Smooth muscle cell of trachea (primary cell): ENCODE data around the gene CCT7. TPM values are rescaled to one million over a fixed set of nuclear protein-coding genes. Genes with fewer than 3 reads are reported as not detected.

Source experiments
- total RNA-seq: library from RNA; depleted of rRNA; stranded (reverse); fragments of >200 nt; gene quantifications from 2 replicates; pipeline ENCODE4 v1.2.1, GENCODE V29; 2014

CCT7 gene
- 328 and 411 TPM in 2 replicates for total RNA-seq

GRCh38 chr2:73233932-73234832, at the start of gene CCT7:
CCT7 (plus strand) TSS chr2:73234308; CDS start chr2:73234379, 71 bp downstream.

GRCh38 chr2:73202156-73203054, 31.7 kb upstream of the CCT7 start, which contains the start of gene NOTO:
NOTO (plus strand) TSS chr2:73202574; CDS start chr2:73202667, 93 bp downstream.

GRCh38 chr2:73214120-73215035, 19.7 kb upstream of the CCT7 start, which contains the start of gene SMYD5:
SMYD5 (plus strand) TSS chr2:73214245; CDS start chr2:73214267, 22 bp downstream.

GRCh38 chr2:73233154-73233931, 765 bp upstream of the CCT7 start, which contains the start of gene PRADC1:
PRADC1 (minus strand) TSS chr2:73233239; CDS start chr2:73233160, 79 bp downstream.

GRCh38 chr2:73284296-73285158, 50.4 kb downstream of the CCT7 start, which contains the start of gene FBXO41:
FBXO41 (minus strand) TSS chr2:73284478; CDS start chr2:73269630, 14,848 bp downstream.

GRCh38 chr2:73293534-73294171, 59.5 kb downstream of the CCT7 start, which contains the start of gene EGR4:
EGR4 (minus strand) TSS chr2:73293548; CDS start chr2:73293317, 231 bp downstream.

Other genes starting within 250 kb of the CCT7 start
- gene SFXN5, start 162.6 kb upstream of the CCT7 start, total RNA-seq = 12.7 and 14.0 TPM in 2 replicates
- 46.0 and 70.5 TPM in 2 replicates for gene RAB11FIP5, start 121.4 kb upstream of the CCT7 start, total RNA-seq
- not detected in 2 replicates for gene NOTO, start 31.7 kb upstream of the CCT7 start, total RNA-seq
- gene SMYD5, start 20.1 kb upstream of the CCT7 start, total RNA-seq = 27.1 and 31.0 TPM in 2 replicates
- gene PRADC1, start 1.1 kb upstream of the CCT7 start, total RNA-seq = 17.4 and 21.4 TPM in 2 replicates
- gene FBXO41, start 50.2 kb downstream of the CCT7 start, total RNA-seq = 1.9 and 3.1 TPM in 2 replicates
- gene EGR4, start 59.2 kb downstream of the CCT7 start, total RNA-seq = 0.83 TPM in 1 of 2 replicates, not detected in the other
- gene ALMS1, start 151.5 kb downstream of the CCT7 start, total RNA-seq = 14.4 and 17.0 TPM in 2 replicates